Measurements from ENCODE around the gene CAMK2B.
A peak's percentile ranks its signal among the peaks of the same experiment; 100 is the strongest.

CAMK2B gene

DNA sequence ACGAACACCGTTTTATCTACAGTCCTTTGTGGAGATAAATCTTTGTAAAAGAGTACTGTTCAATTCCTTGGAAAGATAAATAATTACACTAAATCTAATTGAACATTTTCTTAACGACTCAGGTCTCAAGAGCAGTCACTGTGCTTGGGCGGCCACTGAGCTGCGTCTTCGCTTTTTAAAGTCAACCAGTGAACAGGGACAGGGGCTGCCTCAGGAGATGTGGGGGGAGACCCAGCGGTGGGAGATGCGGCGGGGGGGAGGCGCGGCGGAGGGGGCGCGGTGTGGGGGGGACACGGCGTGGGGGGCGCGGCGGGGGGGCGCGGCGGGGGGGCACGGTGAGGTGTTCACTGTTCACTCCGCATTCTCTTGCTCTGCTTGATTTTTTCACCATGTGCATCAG is 39.8 kb downstream of the CAMK2B start:
- no peak for DNase-seq

GRCh38 chr7:44284881-44285541 is 40.4 kb downstream of the CAMK2B start:
- DNase-seq, result no peak

DNA sequence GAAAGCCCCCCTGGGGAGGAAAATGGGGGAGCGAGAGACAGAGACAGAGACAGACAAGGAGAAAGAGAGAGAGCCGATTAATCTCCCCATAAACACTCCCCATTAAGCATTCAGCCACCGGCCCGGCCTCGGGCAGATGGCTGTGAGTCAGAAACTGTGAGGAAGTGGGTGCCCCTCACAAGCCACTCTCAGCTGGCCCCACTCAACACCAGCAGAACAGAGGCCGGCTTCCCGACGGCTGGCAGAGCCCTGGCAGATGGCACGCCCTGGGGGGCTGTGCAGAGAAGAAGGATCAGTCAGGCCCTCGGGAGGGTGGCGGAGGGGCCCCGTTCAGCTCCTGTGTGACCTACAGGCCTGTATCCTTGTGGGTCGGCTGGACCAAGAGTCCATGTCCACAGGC is 41.2 kb downstream of the CAMK2B start:
- DNase-seq, result no peak

DNA sequence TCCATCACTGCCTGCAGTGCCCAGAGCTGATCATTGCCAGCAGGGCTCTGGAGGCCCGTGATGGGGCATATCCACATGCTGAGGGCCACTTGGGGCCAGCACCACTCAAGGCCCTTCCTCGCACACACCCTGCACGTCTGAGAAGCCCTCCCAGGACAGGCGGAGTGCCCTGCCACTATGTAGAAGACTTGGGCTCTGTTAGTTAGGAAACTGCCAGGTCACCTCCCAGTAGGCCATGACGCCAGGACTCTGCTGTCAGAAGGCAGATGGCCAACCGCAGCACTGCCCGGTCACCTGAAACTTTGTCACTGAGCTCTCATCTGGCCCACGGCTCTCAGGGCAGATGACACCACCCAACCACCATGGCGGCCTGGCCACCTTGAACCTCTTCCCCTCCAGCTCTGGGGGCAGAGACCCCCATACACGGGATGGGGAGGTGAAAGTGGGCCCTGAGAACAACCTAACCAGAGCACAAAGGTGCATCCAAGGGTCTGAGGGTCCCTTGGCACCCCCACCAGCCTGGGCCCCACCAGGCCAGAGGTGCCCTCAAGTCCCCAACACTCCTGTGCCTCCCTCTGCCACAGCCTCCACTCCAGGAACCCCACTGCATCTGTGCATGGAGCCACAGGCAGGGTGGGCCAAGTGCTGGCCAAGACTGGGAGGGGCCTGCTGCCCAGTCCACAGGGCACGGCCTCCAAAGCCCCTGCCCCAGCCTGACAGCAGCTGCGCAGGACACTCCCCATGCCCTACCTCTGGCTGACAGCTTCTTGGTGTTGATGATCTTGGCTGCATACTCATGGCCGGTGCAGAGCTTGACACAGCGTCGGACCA is 41.8 kb downstream of the CAMK2B start:
- DNase-seq, result no peak

- DNase-seq, result no peak
These were observed 42.7 kb downstream of the CAMK2B start for GRCh38 chr7:44282601-44283171.

DNA sequence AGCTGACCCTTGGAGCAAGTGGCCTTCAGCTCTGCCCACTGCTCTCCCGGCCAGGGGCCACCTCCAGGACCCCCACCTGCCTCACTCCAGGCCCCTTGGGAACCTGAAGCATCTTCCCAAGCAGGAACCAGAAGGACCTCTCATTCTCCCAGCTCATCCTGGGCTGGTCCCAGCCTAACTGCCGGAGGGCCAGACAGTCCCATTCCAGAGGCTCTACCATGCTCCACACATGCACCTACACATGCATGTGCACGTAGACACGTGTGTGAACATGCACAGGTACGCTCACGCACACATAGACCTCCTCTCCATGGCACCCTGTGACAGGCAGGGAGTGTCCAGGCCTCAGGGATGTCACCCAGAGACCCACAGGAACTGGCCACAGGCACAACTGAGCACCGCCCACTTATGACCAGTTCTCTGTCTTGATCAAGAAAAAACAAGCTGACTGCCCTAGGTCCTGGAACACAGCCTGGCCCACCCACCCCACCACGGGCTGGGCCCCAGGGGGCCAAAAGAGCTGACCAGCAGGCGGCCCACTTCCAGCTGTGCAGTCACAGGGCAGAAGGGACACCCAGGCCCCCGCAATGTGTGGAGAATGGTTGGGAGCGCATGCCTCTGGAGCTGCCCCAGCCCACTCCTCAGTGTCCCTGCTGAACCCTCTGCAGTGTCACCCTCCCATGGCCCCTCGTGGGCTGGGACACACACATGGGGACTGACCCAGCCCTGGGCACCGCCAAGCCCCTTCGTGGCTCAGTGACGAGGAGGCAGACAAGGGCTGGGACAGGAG is 43.4 kb downstream of the CAMK2B start:
- no peak for DNase-seq

GRCh38 chr7:44280993-44281721 is 44.2 kb downstream of the CAMK2B start:
- no peak for DNase-seq

GRCh38 chr7:44280636-44280992 is 44.8 kb downstream of the CAMK2B start:
- DNase-seq, result no peak

- DNase-seq, result no peak
These were observed 45.5 kb downstream of the CAMK2B start for GRCh38 chr7:44279731-44280505.

DNA sequence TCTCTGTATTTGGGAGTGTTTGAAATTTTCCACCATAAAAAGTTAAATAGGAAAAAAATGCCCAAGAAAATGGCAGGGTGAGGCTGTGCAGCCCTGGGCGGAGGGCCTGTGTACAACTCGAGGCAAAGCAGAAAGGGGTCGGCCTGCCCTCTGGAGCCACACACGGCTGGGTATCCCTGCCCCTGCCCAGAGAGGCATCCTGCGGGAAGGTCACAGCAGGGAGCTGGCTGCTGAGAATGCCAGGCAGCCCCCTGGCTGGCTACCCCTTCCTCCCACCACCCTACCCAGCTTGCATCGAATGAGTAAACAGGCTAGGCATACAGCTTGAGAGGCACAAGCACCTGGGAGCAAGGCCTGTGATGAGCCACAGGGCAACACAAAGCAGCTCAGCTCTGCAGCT is 46.1 kb downstream of the CAMK2B start:
- DNase-seq, result no peak

DNA sequence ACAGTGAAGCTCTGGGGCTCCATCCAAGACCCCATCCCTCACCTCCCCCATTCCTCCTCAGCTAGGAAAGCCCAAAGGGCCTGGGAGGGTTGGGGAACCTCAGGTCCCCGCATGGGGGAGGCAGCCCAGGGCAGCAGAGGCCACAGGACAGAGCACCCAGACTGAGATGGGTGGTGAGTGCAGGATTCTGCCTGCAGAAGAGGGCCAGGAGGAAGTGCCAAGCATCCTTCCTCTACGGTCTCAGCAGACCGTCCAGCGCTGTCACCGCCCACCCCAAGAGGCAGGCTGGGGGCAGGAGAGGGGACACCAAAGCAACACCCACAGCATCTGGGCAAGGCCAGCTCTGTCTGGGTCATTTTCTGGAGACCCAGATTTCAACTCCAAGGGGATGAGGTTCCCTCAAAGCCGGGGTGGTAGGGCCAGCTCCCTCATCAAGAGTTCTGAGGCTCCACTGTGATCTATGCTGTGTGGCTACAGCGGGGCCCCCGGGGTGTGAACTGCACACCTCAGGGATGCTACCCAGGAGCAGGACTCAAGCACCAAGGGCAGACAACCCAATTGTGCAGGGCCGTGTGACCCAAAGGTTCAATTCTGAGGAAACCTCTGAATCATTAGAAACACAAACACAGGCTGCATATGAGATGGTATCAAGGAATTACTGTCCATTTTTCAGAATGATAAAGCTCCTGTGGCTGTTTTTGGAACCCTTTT is 46.8 kb downstream of the CAMK2B start:
- no peak for DNase-seq

- DNase-seq, result no peak
These were observed 47.5 kb downstream of the CAMK2B start for GRCh38 chr7:44277851-44278250.

GRCh38 chr7:44277391-44277790 is 48.0 kb downstream of the CAMK2B start:
- peak; percentile 27 for DNase-seq

GRCh38 chr7:44276571-44277221 is 48.7 kb downstream of the CAMK2B start:
- DNase-seq, result no peak

DNA sequence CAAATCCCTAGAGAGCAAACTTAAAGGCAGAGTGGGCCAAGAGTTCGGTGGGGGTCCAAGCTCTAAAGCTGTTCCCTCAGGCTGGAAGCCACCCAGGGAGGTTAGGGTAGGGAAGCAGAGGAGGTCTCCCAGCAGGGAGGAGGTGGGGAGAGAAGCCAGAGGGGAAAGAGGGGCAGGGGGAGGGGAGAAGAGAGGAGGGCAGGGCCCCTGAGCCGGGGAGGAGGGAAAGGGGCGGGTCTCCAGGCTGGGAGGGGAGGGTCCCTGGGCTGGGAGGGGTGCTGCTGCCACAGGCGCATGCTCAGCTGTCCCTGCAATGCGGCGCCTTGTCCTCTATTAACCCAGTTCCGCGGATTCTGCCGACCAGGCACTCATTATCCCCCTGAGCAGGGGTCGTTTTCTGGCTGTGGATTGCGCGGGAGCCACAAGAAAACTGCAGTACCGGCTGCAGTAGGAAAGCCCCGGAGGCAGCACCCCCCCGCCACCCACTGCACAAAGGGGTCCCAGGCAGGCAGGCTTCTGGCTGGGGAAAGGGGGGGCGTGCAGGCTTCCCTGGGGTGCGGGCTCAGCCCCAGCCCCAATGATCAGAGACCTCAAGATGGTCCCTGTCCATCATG is 49.3 kb downstream of the CAMK2B start:
- no peak for DNase-seq

DNA sequence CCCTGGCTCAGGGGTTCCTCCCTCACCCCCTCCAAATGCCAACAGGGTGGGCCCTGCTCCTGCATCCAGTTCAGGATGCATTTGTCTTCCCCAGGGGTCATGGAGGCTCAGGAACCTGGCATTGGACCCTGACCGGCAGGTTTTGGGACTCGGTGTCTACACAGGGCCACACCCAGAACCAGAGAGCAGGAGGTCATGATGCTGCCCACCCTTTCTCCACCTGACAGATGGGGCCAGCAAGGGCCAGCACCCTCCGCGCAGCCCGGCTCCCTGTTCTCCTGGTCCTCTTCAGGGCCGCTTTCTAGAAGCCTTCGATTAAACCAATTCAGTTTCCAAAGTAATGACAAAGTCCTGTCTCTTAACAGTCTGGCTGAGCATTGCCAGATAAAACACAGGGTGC is 50.2 kb downstream of the CAMK2B start:
- DNase-seq, result no peak

GRCh38 chr7:44274623-44274975 is 50.8 kb downstream of the CAMK2B start:
- DNase-seq, result no peak

DNA sequence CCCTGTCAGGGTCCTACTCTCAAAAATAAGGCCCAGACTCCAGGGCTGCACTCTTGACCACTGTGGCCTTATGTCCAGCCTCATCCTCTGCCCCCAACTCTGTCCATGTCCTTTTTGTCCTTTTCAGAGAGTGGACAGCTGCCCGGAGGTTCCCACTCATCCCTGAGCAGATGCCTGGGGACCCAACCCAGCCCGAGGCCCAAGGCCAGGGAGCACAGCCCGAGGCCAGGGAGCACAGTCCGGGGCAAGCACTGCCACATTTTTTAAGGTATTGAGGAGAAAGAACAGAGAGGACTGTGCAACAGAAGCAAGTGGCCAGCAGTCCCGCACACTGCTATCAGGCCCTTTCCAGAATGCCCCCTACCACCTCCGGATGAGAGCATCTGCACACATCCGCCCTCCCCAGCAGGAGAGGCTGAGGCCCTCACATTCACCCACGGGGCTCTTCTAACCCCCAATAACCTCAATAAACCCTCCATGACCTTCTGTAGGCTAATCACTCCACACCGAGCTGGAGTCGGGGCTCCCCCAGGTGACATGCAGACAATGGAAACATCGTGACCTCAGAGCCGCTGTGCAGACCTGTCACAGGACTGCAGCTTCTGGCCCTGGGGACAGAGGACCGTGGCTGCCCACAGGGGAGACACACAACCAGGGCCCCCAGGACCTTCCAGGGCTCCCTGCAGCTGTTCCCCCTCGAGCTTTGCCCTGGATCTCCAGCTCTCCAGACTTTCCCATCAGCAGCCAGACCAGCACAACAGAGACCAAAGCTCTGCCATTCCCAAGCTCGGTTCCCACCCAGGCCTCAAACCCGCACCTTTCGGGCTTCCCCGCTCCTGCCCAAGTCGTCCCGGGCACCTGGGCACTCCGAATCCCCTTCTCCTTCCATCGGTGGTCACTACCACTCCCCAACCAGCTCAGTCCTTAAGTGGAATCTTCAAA is 51.4 kb downstream of the CAMK2B start:
- no peak for DNase-seq

GRCh38 chr7:44272981-44273380 is 52.4 kb downstream of the CAMK2B start:
- no peak for DNase-seq
